Measurements from ENCODE around the gene UNC93A.

DNA sequence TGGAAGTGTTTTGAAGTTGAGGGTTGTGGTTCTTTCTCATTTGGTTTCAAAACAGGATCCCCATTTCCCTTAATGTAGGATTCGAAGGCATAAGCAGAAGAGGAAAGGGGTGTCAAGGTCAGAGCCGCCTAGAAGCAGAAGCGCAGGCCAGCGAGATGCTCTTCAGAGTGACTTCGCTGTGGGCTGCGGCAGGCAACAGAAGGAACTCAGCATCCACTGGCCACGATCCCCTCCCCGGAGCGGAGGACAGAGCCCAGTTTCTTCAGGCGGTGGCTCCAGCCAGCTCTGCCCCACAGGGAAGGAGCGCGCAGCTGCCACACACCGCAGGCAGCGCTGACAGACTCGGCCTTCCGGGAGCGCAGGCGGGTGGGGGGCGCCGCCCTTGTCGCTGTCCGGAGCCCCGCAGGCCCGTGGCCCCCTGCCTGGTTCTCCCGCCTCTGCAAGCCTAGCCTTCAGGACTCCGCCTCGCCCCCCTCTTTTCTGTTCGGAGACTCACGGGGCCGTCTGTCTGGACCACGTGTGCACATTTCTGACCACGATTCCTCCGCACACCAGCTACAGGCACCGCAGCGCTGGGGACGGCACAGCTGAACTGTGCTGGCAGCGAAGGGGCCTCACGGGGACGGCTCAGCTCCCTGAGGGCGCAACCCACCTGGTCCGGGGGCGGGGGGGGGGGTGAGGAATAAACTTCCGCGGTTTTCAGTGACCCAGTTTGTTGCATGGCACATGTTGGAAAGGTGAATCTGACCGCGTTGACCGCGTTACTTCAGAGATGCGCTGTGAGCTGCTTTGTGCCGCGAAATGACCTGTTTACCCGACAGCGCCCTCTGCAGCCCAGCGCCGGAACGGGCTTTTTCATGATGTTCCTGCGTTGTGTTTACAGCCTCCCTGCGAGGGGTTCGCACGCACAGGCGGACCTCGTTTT, 59.9 kb downstream of the UNC93A start:
- TF ChIP-seq CTCF (IDR thresholded peaks at IDR 0.05; ENCODE audit: insufficient read depth, low read length, poor library complexity, severe bottlenecking): peak; percentile 64
- TF ChIP-seq EZH2phosphoT487 (conservative IDR thresholded peaks at IDR 0.05; ENCODE audit: low read length): no peak

All from SU-DHL-6 (cell line).